SJCRH30 (cell line): ENCODE results near the gene FAM186B. TPM values are rescaled to one million over a fixed set of nuclear protein-coding genes. Genes with fewer than 3 reads are reported as not detected.

Experiments used
- DNase-seq, 2 experiments: peaks; one replicate each; pipeline ENCODE4 v3.0.0-alpha.2; 2015 to 2020
- H3K27ac ChIP-seq: fragments of 250-450 bp; sonication (Bioruptor Pico); 2 replicates; pipeline ENCODE4 v1.5.1; 2020; ENCODE audit warnings: mild to moderate bottlenecking, moderate library complexity
- H3K27me3 ChIP-seq: fragments of 250-450 bp; sonication (Bioruptor Pico); 2 replicates; pipeline ENCODE4 v1.5.1; 2020; ENCODE audit warnings: mild to moderate bottlenecking, moderate library complexity
- H3K36me3 ChIP-seq: fragments of 250-450 bp; sonication (Bioruptor Pico); 2 replicates; pipeline ENCODE4 v1.5.1; 2020; ENCODE audit warnings: mild to moderate bottlenecking, moderate library complexity
- H3K4me1 ChIP-seq: fragments of 250-450 bp; sonication (Bioruptor Pico); 2 replicates; pipeline ENCODE4 v1.5.1; 2020; ENCODE audit warnings: mild to moderate bottlenecking, moderate library complexity
- H3K4me3 ChIP-seq: fragments of 250-450 bp; sonication (Bioruptor Pico); 2 replicates; pipeline ENCODE4 v1.5.1; 2020; ENCODE audit warnings: mild to moderate bottlenecking, moderate library complexity
- H3K9me3 ChIP-seq: fragments of 250-450 bp; sonication (Bioruptor Pico); replicated peaks from 2 replicates; pipeline ENCODE4 v1.5.1; 2020; ENCODE audit warnings: mild to moderate bottlenecking, moderate library complexity
- total RNA-seq: library from RNA; depleted of rRNA; stranded (reverse); fragments of >200 nt; shearing (Covaris generic); gene quantifications from 2 replicates; pipeline ENCODE4 v1.2.3, GENCODE V29; 2014

Gene FAM186B
- total RNA-seq, 1 experiment from 2014 or later, result 0.18 TPM

DNA sequence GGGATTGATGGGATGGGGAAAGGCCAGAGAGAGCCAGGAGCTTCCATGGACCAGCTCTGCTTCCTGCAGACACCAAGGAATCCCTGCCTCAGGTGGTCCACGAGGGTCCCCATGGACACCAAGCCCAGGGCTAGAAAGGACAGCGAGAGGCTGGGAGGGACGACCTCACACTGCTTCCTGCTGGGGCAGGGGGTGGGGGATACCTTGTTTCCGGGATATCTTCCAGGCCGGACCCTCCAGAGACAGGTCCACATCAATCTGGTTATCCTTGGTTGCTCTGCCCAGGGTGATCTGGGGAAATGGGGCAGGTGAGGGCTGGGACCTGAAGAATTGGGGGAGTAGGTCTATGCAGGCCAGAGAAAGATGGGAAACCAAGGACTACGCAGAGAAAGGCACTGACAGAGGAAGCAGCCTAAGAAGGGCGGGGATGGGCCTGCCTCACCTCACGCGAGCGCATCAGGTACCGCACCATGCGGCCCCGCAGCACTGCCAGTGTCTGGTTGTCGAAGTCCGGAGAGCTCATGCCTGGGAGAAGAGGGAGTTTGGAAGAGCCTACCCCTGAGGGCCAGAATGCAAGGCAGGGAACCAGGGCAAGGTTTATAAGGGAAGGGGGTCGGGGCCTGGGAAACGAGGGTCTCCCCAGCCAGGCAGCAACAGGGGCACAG, 46.3 kb downstream of the FAM186B start:
- Histone ChIP-seq H3K4me3 (no peak overlapping the region), H3K36me3 (peaks cover 45% of the 10 kb centered on the region), H3K27me3 (no peaks in the 10 kb centered on the region), H3K9me3 (no peaks in the 10 kb centered on the region), H3K27ac (no peak overlapping the region), H3K4me1 (no peaks in the 10 kb centered on the region)
- DNase-seq, result no peak

DNA sequence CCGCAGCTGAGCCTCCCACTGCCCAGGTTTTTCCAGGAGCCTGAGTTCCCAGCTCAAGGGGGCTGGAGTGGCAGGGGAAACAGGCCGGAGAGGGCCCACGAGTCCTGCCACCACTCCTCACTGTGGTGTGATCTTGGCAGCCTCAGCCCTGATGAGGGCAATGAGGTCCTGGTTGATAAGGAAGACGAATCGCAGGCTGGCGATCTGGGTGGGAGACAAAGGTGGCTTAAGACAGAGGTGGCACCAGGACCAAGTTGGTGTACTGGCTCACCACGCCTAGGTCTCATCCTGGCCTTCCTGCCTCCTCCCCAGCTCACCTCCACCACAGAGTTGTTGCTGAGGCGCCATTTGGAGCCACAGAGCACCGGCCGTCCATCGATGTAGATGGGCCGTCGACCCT, 46.9 kb downstream of the FAM186B start:
- no peak for DNase-seq
- no peak overlapping the region for H3K27ac ChIP-seq
- H3K36me3 ChIP-seq, result peaks cover 45% of the 10 kb centered on the region
- H3K27me3 ChIP-seq, result no peaks in the 10 kb centered on the region
- no peaks in the 10 kb centered on the region for H3K9me3 ChIP-seq
- no peaks in the 10 kb centered on the region for H3K4me1 ChIP-seq
- no peak overlapping the region for H3K4me3 ChIP-seq

GRCh38 chr12:49557917-49558215, 47.6 kb downstream of the FAM186B start:
- H3K36me3 ChIP-seq, result peaks cover 42% of the 10 kb centered on the region

DNA sequence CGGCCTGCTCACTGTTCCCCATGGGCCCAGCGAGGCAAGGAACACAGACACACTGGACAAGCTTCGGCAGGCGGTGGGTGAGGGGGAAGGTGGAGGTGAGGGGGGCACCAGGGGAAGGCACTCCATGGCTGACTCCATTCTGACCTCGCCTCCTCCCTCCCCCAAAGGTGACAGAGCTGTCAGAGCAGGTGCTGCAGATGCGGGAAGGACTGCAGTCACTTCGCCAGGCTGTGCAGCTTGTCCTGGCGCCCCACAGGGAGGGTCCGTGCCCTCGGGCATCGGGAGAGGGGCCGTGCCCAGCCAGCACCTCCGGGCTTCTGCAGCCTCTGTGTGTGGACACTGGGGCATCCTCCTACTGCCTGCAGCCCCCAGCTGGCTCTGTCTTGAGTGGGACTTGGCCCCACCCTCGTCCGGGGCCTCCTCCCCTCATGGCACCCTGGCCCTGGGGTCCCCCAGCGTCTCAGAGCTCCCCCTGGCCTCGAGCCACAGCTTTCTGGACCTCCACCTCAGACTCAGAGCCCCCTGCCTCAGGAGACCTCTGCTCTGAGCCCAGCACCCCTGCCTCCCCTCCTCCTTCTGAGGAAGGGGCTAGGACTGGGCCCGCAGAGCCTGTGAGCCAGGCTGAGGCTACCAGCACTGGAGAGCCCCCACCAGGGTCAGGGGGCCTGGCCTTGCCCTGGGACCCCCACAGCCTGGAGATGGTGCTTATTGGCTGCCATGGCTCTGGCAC, 48.1 kb downstream of the FAM186B start:
- Histone ChIP-seq H3K4me1 (no peaks in the 10 kb centered on the region), H3K4me3 (no peak overlapping the region), H3K27me3 (no peaks in the 10 kb centered on the region), H3K27ac (no peak overlapping the region), H3K36me3 (peaks cover 37% of the 10 kb centered on the region), H3K9me3 (no peaks in the 10 kb centered on the region)
- DNase-seq, result no peak

More at GRCh38 chr12:49557917-49558215, 47.6 kb downstream of the FAM186B start:
- Histone ChIP-seq H3K27me3 (no peaks in the 10 kb centered on the region), H3K4me1 (no peaks in the 10 kb centered on the region), H3K4me3 (no peak overlapping the region), H3K27ac (no peak overlapping the region), H3K9me3 (no peaks in the 10 kb centered on the region)
- DNase-seq, result no peak

DNA sequence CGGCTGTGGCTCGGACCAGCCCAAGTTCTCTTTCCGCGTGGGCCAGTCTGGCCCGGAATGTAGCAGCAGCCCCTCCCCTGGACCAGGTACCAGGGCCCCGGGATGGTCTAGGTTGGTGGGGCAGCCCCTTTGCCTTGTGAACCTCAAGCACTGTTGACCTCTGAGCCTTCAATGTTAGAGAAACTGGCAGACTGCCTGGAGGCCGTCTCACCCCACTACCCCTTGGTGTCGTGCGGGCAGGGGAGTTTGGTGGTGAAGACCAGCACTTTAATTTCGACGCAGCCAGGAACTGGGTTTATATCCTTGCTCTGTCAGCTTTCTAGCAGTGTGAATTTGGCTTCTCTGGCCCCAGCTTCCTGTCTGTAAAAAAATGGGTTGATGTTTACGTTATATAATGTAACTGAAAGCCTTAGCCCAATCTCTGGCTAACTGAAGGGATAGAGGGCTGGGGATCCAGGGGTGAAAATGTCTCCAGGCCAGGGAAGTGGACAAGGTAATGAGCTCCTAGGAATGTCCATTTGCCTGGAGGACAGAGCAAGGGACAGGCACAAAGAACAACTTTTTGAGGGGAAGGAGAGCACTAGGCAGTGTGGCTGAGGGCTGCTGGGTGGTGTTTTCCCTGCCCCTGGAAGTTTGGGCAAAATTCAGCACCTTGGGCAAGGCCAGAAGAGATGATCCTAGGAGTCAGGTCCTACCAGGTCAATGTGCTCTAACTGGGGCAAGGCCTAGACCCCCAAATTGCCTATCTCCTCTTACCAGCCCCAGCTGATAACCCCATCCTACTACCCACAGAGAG, 48.9 kb downstream of the FAM186B start:
- peaks cover 29% of the 10 kb centered on the region for H3K36me3 ChIP-seq
- no peak overlapping the region for H3K27ac ChIP-seq
- no peak for DNase-seq
- no peaks in the 10 kb centered on the region for H3K27me3 ChIP-seq
- no peaks in the 10 kb centered on the region for H3K9me3 ChIP-seq
- no peaks in the 10 kb centered on the region for H3K4me1 ChIP-seq
- no peak overlapping the region for H3K4me3 ChIP-seq

DNA sequence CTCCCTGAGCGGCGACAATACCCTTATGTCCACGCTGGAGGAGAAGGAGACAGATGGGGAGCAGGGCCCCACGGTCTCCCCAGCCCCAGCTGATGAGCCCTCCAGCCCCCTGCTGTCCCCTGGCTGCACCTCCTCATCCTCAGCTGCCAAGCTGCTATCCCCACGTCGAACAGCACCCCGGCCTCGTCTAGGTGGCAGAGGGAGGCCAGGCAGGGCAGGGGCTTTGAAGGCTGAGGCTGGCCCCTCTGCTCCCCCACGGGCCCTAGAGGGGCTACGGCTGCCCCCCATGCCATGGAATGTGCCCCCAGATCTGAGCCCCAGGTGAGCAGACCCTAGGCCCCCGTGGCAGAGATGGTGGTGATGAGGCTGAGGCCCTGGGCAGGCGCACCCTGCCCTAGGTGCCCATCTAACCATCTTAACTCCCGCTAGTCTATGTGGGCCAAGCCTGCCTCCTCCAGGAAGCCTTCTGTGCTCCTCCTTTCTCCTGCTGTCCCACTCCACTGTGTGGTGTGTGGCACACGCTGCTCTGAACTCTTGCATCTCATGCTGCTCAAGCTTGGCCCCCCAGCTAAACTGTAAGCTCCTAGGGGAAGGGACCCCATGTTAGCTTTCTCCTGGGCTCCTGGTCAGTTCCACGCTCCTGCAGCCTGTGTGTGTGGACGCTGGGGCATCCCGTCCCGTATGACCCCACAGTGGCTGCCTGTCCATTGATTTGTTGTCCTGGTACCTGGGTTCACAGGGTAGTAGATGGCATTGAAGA, 49.6 kb downstream of the FAM186B start:
- no peak for DNase-seq
- no peaks in the 10 kb centered on the region for H3K4me1 ChIP-seq
- H3K27me3 ChIP-seq, result no peaks in the 10 kb centered on the region
- no peak overlapping the region for H3K4me3 ChIP-seq
- H3K27ac ChIP-seq, result no peak overlapping the region
- no peaks in the 10 kb centered on the region for H3K9me3 ChIP-seq
- peaks cover 25% of the 10 kb centered on the region for H3K36me3 ChIP-seq

DNA sequence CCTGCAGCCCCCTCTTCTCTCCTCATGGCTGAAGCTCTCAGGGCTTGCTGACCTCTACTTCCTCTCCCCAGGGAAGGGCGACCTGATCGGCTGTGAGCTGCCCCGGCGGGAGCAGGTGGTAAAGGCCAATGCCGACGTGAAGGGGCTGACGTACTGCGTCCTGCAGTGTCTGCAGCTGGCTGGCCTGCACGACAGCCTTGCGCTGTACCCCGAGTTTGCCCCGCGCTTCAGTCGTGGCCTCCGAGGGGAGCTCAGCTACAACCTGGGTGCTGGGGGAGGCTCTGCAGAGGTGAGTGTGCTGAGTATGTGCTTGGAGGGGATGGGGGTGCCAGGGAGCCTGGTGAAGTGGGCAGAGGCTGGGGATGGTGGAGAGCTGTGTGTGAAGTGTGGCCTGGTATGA, 51.2 kb downstream of the FAM186B start:
- Histone ChIP-seq H3K36me3 (peaks cover 16% of the 10 kb centered on the region), H3K4me1 (no peaks in the 10 kb centered on the region), H3K9me3 (no peaks in the 10 kb centered on the region), H3K27ac (no peak overlapping the region), H3K4me3 (no peak overlapping the region), H3K27me3 (no peaks in the 10 kb centered on the region)
- no peak for DNase-seq

- DNase-seq, result peak in 1 of 2 experiments; percentile 53
Observed at GRCh38 chr12:49553512-49554088, 51.8 kb downstream of the FAM186B start.

GRCh38 chr12:49552899-49553298, 52.5 kb downstream of the FAM186B start:
- no peak overlapping the region for H3K27ac ChIP-seq
- H3K27me3 ChIP-seq, result no peaks in the 10 kb centered on the region; the same call in 1 of the 2 replicates
- no peaks in the 10 kb centered on the region for H3K4me1 ChIP-seq
- no peaks in the 10 kb centered on the region for H3K9me3 ChIP-seq
- H3K36me3 ChIP-seq, result peaks cover 4% of the 10 kb centered on the region
- no peak for DNase-seq
- H3K4me3 ChIP-seq, result no peak overlapping the region

More at GRCh38 chr12:49553512-49554088, 51.8 kb downstream of the FAM186B start:
- Histone ChIP-seq H3K27me3 (no peaks in the 10 kb centered on the region), H3K27ac (no peak overlapping the region), H3K9me3 (no peaks in the 10 kb centered on the region), H3K4me1 (no peaks in the 10 kb centered on the region), H3K4me3 (no peak overlapping the region), H3K36me3 (peaks cover 11% of the 10 kb centered on the region)

DNA sequence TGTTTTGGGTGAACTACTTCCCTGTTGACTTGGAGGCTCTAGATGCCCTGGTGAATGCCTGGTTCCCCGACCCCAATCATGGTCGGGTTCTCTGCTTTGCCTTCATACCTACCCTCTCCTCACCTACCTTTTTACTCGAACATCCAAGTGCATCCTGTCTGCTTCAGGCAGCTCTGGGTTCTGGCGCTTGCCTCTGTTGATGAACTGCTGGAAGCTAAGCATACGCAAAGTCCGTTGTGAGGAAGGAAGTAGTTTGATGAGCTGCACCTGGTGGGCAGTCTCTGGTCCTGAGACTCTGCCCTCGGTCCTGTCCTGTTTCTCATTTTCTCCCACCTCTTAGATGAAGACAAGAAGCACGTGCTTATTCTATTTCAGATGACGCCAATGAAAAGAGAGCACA, 53.0 kb downstream of the FAM186B start:
- Histone ChIP-seq H3K27ac (no peak overlapping the region), H3K4me1 (no peaks in the 10 kb centered on the region), H3K27me3 (peaks cover under 1% of the 10 kb centered on the region; the same call in 1 of the 2 replicates), H3K36me3 (0 out of 2 replicates have a peak, but pooled peaks cover 3% of the 10 kb centered on the region), H3K9me3 (no peaks in the 10 kb centered on the region), H3K4me3 (no peak overlapping the region)
- no peak for DNase-seq

DNA sequence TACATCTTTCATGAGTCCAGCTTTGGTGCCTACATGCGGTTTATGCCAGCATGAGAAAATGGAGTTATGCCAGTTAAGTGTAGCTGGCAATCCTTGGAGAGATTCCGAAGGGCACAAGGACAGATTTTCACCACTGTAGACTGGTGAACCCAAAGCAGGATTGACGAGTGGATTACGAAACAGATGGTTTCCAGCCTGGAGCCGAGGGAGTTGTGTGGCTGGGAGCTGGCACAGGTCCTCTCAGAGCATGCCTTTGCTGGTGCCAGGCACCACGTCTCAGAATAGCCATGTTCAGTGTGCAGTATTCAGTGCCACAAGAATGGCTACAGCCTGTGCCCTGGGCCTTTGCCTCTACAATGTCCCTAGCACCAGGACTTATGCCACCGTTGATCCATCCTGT, 53.4 kb downstream of the FAM186B start:
- Histone ChIP-seq H3K4me1 (no peaks in the 10 kb centered on the region), H3K27me3 (peaks cover 3% of the 10 kb centered on the region; the same call in 1 of the 2 replicates), H3K4me3 (no peak overlapping the region), H3K36me3 (0 out of 2 replicates have a peak, but pooled peaks cover 3% of the 10 kb centered on the region), H3K27ac (no peak overlapping the region), H3K9me3 (no peaks in the 10 kb centered on the region)
- no peak for DNase-seq

DNA sequence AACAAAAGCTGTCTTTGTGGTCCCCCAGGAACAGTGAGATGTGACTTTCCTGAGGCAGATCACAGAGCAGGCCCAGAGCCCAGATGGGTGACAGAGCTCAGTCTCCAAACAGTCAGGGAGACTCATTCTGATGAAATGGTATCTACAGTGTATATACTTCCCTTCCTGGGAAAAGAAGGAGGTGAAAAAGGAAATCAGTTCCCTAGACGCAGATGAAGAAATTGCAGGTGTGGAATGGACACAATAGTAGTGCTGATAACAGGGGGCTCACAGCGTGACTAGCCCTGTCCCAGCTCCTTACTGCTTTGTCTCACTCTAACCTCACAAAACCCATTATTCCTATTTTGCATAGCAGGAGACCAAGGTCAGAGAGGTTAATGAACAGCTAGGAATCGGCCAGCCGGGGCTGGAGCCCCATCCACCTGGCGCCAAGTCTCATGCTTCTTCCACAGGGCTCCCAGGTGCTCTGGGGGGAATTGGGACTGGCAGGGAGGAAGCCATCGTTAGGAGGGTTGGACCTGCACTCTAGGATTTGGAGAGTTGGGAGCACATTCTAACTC, 54.7 kb downstream of the FAM186B start:
- Histone ChIP-seq H3K36me3 (no peaks in the 10 kb centered on the region), H3K27me3 (peaks cover 9% of the 10 kb centered on the region; the same call in 1 of the 2 replicates), H3K4me3 (no peak overlapping the region), H3K4me1 (no peaks in the 10 kb centered on the region), H3K27ac (no peak overlapping the region), H3K9me3 (no peaks in the 10 kb centered on the region)
- no peak for DNase-seq

DNA sequence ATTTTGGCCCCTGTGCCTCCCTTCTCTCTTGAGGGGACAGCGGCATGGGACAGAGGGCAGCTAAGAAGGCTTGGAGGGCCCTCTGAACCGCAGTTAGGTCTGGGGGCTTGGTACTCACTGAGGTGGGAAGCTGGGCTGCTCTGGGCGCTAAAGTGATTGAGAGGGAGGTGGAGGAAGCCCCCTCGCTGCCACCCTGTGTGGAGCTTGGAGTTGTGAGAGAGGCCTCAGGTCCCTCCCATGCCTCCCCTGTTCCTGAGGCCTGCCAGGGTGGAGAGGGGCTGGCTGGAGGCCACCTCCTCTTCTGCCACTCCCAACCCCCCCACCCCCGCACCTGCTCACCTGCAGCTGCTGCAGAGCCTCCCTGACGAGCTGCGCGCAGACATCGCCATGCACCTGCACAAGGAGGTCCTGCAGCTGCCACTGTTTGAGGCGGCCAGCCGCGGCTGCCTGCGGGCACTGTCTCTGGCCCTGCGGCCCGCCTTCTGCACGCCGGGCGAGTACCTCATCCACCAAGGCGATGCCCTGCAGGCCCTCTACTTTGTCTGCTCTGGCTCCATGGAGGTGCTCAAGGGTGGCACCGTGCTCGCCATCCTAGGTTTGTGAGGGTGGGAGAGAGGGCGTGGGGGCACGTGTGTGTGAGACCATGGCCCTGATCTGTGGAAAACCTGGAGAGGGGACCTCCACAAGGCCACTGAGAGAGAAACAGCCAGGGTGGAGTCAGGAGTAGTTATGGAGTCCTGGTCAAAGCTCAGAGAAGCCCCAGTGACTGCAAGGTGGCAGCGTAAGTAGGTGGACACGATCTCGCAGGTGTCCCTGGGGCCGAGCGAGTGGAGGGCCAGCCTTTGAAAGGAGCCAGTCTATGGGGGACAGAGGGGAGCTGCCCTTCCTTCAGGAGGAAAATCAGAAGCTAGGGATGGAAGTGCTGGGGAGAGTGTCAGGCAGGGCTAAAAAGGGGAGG, 55.4 kb downstream of the FAM186B start:
- no peak for DNase-seq
- no peaks in the 10 kb centered on the region for H3K9me3 ChIP-seq
- H3K27ac ChIP-seq, result no peak overlapping the region
- H3K27me3 ChIP-seq, result peaks cover 14% of the 10 kb centered on the region; the same call in 1 of the 2 replicates
- H3K4me1 ChIP-seq, result no peaks in the 10 kb centered on the region
- H3K4me3 ChIP-seq, result no peak overlapping the region
- H3K36me3 ChIP-seq, result no peaks in the 10 kb centered on the region
